ENCODE measurements around the gene RMP24.
"Not testable (repeated sequence)": the region's sequence is repeated elsewhere in the genome, so short reads cannot be mapped to it uniquely, and the experiment has no call there.

The RMP24 gene

GRCh38 chr18:36015629-36016028, 43.1 kb downstream of the RMP24 start:
- TF ChIP-seq CTCF (IDR thresholded peaks at IDR 0.05; ENCODE audit: borderline replicate concordance, control extremely low read depth, extremely low read depth, insufficient read depth, missing control alignments) = no peak
- in situ Hi-C loops (cut with MboI; ENCODE audit: low sequenced_read_pairs, unreplicated experiment) = no loop called here
- peak; percentile 60 for DNase-seq (ENCODE audit: low spot score)

- in situ Hi-C loops (cut with MboI; ENCODE audit: low sequenced_read_pairs, unreplicated experiment) = no loop called here
- TF ChIP-seq CTCF (IDR thresholded peaks at IDR 0.05; ENCODE audit: borderline replicate concordance, control extremely low read depth, extremely low read depth, insufficient read depth, missing control alignments) = no peak
Observed at GRCh38 chr18:36017232-36017631, 44.8 kb downstream of the RMP24 start.

GRCh38 chr18:36020174-36020711, 47.8 kb downstream of the RMP24 start:
- in situ Hi-C loops (cut with MboI; ENCODE audit: low sequenced_read_pairs, unreplicated experiment) = loop anchor here (10.0 kb wide), 1 partner anchor 265 kb away; no protein-coding TSS in a partner anchor
- no peak for DNase-seq (ENCODE audit: low spot score)
- TF ChIP-seq CTCF (IDR thresholded peaks at IDR 0.05; ENCODE audit: borderline replicate concordance, control extremely low read depth, extremely low read depth, insufficient read depth, missing control alignments) = no peak

More at GRCh38 chr18:36017232-36017631, 44.8 kb downstream of the RMP24 start:
- no peak for DNase-seq (ENCODE audit: low spot score)

- in situ Hi-C loops (cut with MboI; ENCODE audit: low sequenced_read_pairs, unreplicated experiment) = loop anchor here (10.0 kb wide), 1 partner anchor 261 kb away; no protein-coding TSS in a partner anchor
- no peak for TF ChIP-seq CTCF (IDR thresholded peaks at IDR 0.05; ENCODE audit: borderline replicate concordance, control extremely low read depth, extremely low read depth, insufficient read depth, missing control alignments)
- no peak for DNase-seq (ENCODE audit: low spot score)
Observed at GRCh38 chr18:36023336-36023735, 50.9 kb downstream of the RMP24 start.

- in situ Hi-C loops (cut with MboI; ENCODE audit: low sequenced_read_pairs, unreplicated experiment) = loop anchor here (10.0 kb wide), 1 partner anchor 261 kb away; no protein-coding TSS in a partner anchor
- DNase-seq (ENCODE audit: low spot score) = not testable (repeated sequence)
Observed at GRCh38 chr18:36024241-36024640, 51.8 kb downstream of the RMP24 start.

GRCh38 chr18:36025025-36025424, 52.5 kb downstream of the RMP24 start:
- no peak for TF ChIP-seq CTCF (IDR thresholded peaks at IDR 0.05; ENCODE audit: borderline replicate concordance, control extremely low read depth, extremely low read depth, insufficient read depth, missing control alignments)
- in situ Hi-C loops (cut with MboI; ENCODE audit: low sequenced_read_pairs, unreplicated experiment) = loop anchor here (10.0 kb wide), 1 partner anchor 260 kb away; no protein-coding TSS in a partner anchor
- DNase-seq (ENCODE audit: low spot score) = no peak

GRCh38 chr18:36028859-36029258, 56.4 kb downstream of the RMP24 start:
- no peak for DNase-seq (ENCODE audit: low spot score)
- in situ Hi-C loops (cut with MboI; ENCODE audit: low sequenced_read_pairs, unreplicated experiment) = loop anchor here (10.0 kb wide), 1 partner anchor 256 kb away; no protein-coding TSS in a partner anchor
- no peak for TF ChIP-seq CTCF (IDR thresholded peaks at IDR 0.05; ENCODE audit: borderline replicate concordance, control extremely low read depth, extremely low read depth, insufficient read depth, missing control alignments)

All from GM13976 (cell line).